GM23338 (cell line): ENCODE measurements around the gene NPPC. TPM values are rescaled to one million over a fixed set of nuclear protein-coding genes. Genes with fewer than 3 reads are reported as not detected.
A peak's percentile ranks its signal among the peaks of the same experiment; 100 is the strongest.

ENCODE experiments used
- ATAC-seq: fragments of 200-7000 bp; cut with Tn5 transposase; 3 replicates; pipeline ENCODE4 v1.9.1; 2020
- DNase-seq: peaks from one replicate; pipeline ENCODE4 v3.0.0-alpha.2; 2015; ENCODE audit warnings: low spot score
- H2AFZ ChIP-seq: fragments of 200-600 bp; sonication (generic); 2 replicates; pipeline ENCODE4 v1.8.0; 2016; ENCODE audit warnings: antibody characterized with exemption, mild to moderate bottlenecking, moderate library complexity
- H3F3A ChIP-seq: fragments of 200-600 bp; sonication (generic); replicated peaks from 2 replicates; pipeline ENCODE4 v1.8.0; 2017; ENCODE audit warnings: antibody characterized with exemption, mixed run types, low read depth
- H3K27ac ChIP-seq: fragments of 200-600 bp; sonication (generic); 2 replicates; pipeline ENCODE4 v1.6.1; 2016; ENCODE audit warnings: low read depth
- H3K27me3 ChIP-seq: fragments of 200-600 bp; sonication (generic); 2 replicates; pipeline ENCODE4 v1.8.0; 2016; ENCODE audit warnings: mild to moderate bottlenecking, mixed run types, moderate library complexity; ENCODE audit not compliant: insufficient read depth
- H3K36me3 ChIP-seq: fragments of 200-600 bp; sonication (generic); 2 replicates; pipeline ENCODE4 v1.8.0; 2016; ENCODE audit warnings: mild to moderate bottlenecking; ENCODE audit not compliant: insufficient read depth
- H3K4me1 ChIP-seq: fragments of 200-600 bp; sonication (generic); 2 replicates; pipeline ENCODE4 v1.8.0; 2016; ENCODE audit warnings: mild to moderate bottlenecking, moderate library complexity; ENCODE audit not compliant: insufficient read depth
- H3K4me2 ChIP-seq: fragments of 200-600 bp; sonication (generic); 2 replicates; pipeline ENCODE4 v1.7.1; 2017; ENCODE audit warnings: mixed run types
- H3K4me3 ChIP-seq: fragments of 200-600 bp; sonication (generic); 2 replicates; pipeline ENCODE4 v1.6.1; 2016; ENCODE audit warnings: mixed run types
- H3K79me2 ChIP-seq: fragments of 200-600 bp; sonication (generic); replicated peaks from 2 replicates; pipeline ENCODE4 v1.8.0; 2017; ENCODE audit warnings: mild to moderate bottlenecking; ENCODE audit not compliant: insufficient read depth
- H3K9me2 ChIP-seq: fragments of 200-600 bp; sonication (generic); 2 replicates; pipeline ENCODE4 v1.8.0; 2017; ENCODE audit not compliant: insufficient read depth
- H4K20me1 ChIP-seq: fragments of 200-600 bp; sonication (generic); replicated peaks from 2 replicates; pipeline ENCODE4 v1.8.0; 2017; ENCODE audit warnings: mild to moderate bottlenecking; ENCODE audit not compliant: insufficient read depth
- H3K27ac Mint-ChIP-seq: 2 replicates; pipeline ENCODE4 v1.8.0; 2020; ENCODE audit warnings: inconsistent platforms, mild to moderate bottlenecking, moderate library complexity, mixed read lengths
- H3K27me3 Mint-ChIP-seq: 3 replicates; pipeline ENCODE4 v1.8.0; 2022; ENCODE audit warnings: low read depth, mild to moderate bottlenecking, moderate library complexity, mixed read lengths, inconsistent platforms; ENCODE audit not compliant: insufficient read depth, poor library complexity
- H3K36me3 Mint-ChIP-seq: 3 replicates; pipeline ENCODE4 v1.8.0; 2021; ENCODE audit warnings: low read depth, mild to moderate bottlenecking, inconsistent platforms, moderate library complexity, mixed read lengths
- H3K4me1 Mint-ChIP-seq: 3 replicates; pipeline ENCODE4 v1.8.0; 2020; ENCODE audit warnings: mild to moderate bottlenecking, inconsistent platforms, mixed read lengths
- H3K4me3 Mint-ChIP-seq: 3 replicates; pipeline ENCODE4 v1.8.0; 2021; ENCODE audit warnings: moderate library complexity, mild to moderate bottlenecking, inconsistent platforms, mixed read lengths
- H3K9me3 Mint-ChIP-seq: 3 replicates; pipeline ENCODE4 v1.8.0; 2020; ENCODE audit warnings: moderate library complexity, mild to moderate bottlenecking, inconsistent platforms, mixed read lengths
- CREB1 ChIP-seq: fragments of 250-450 bp; sonication (Bioruptor Pico); IDR thresholded peaks from 2 replicates; pipeline ENCODE4 v1.5.0; 2020; ENCODE audit warnings: low read depth, mild to moderate bottlenecking, moderate library complexity
- ETS1 ChIP-seq: IDR thresholded peaks from 2 replicates; pipeline ENCODE4 v1.6.1; 2016; ENCODE audit warnings: antibody characterized with exemption
- EZH2 ChIP-seq: fragments of 200-600 bp; sonication (generic); IDR thresholded peaks from one replicate; pipeline ENCODE4 v1.8.0; 2017; ENCODE audit warnings: antibody characterized with exemption, mild to moderate bottlenecking, low read depth; ENCODE audit not compliant: unreplicated experiment
- EZH2phosphoT487 ChIP-seq: fragments of 200-600 bp; sonication (generic); IDR thresholded peaks from one replicate; pipeline ENCODE4 v1.8.1; 2018; ENCODE audit warnings: antibody characterized with exemption; ENCODE audit not compliant: unreplicated experiment
- JUNB ChIP-seq: IDR thresholded peaks from one replicate; pipeline ENCODE4 v1.6.1; 2016; ENCODE audit warnings: antibody characterized with exemption; ENCODE audit not compliant: unreplicated experiment
- NANOG ChIP-seq: IDR thresholded peaks from 2 replicates; pipeline ENCODE4 v1.6.1; 2016; ENCODE audit warnings: antibody characterized with exemption, borderline replicate concordance
- POLR2AphosphoS5 ChIP-seq: IDR thresholded peaks from 2 replicates; pipeline ENCODE4 v1.6.1; 2016; ENCODE audit warnings: antibody characterized with exemption, low read depth
- REST ChIP-seq: IDR thresholded peaks from one replicate; pipeline ENCODE4 v1.6.1; 2018; ENCODE audit warnings: antibody characterized with exemption; ENCODE audit not compliant: unreplicated experiment
- STAT1 ChIP-seq: IDR thresholded peaks from one replicate; pipeline ENCODE4 v1.6.1; 2016; ENCODE audit warnings: antibody characterized with exemption; ENCODE audit not compliant: unreplicated experiment
- ZNF114 ChIP-seq: fragments of 250-450 bp; sonication (Bioruptor Pico); IDR thresholded peaks from 2 replicates; pipeline ENCODE4 v1.5.0; 2020; ENCODE audit warnings: mild to moderate bottlenecking, moderate library complexity
- ZNF331 ChIP-seq: fragments of 250-450 bp; sonication (Bioruptor Pico); IDR thresholded peaks from 2 replicates; pipeline ENCODE4 v1.5.0; 2020; ENCODE audit warnings: low read depth, mild to moderate bottlenecking, moderate library complexity
- ZNF462 ChIP-seq: fragments of 250-450 bp; sonication (Bioruptor Pico); IDR thresholded peaks from 2 replicates; pipeline ENCODE4 v1.5.0; 2020; ENCODE audit warnings: mild to moderate bottlenecking, moderate library complexity
- polyA plus RNA-seq: library from polyadenylated mRNA; unstranded; fragments of >200 nt; fragmentation: Nextera tagmentation; extraction: Ambion mirVana; gene quantifications from 2 replicates; pipeline ENCODE4 v1.2.1, GENCODE V29; 2016
- total RNA-seq: library from RNA; depleted of rRNA; stranded (reverse); fragments of >200 nt; shearing (Covaris generic); gene quantifications from 2 replicates; pipeline ENCODE4 v1.2.3, GENCODE V29; 2014
- TF ChIP-seq, protein P1 (sequence below), 2 experiments: fragments of 200-600 bp in 1 of 2; sonication (generic) in 1 of 2; conservative IDR thresholded peaks; 2 replicates each; pipeline versions ENCODE4 v1.5.1 to v1.6.1; 2016 to 2017; ENCODE audit warnings: antibody characterized with exemption in 2 of 2, low read depth in 2 of 2, mild to moderate bottlenecking in 2 of 2, moderate library complexity in 1 of 2

The NPPC gene
- total and polyA plus RNA-seq, 2 experiments from 2014 or later = 2.2 to 6.3 TPM

DNA sequence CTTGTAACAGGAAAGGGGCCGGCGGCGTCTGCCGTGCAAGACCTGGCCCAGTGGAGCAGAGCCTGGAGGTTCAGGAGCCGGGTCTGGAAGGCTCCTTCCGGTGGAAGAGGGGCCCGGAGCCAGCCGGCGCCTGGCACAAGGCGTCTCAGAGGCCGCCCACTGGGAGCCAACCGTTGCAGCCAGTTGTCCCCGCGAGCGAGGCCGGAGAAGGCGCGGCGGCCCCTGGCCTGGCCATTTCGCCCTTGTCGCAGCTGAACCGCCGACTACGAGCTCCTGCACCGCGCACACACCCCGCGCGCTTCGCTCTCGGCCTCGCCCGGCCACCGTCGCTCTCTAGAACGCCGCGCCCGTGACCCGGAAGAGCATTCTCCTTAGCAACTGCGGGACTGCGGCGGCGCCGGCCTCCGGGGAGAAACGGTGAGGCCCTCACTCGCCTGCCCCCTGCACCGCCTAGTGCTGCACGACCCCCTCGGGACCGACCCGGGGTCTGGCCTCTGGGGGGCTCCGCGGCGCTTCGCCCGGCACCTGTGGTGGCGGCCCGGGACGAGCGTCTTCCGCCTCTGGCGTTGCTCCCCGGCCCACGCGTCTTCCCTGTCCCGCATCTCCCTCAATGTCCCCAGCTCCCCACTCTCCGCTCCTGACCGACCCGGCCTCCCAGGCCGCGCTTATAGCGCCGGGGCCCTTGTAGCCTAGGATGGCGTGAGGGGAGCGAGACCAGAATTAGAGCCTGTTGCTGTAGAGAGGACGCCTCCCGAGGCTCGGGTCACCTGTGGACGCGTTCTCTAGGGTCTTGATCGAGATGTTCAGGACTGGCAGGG lies 35.4 kb upstream of the NPPC start, which contains the start of gene DIS3L2:
DIS3L2 (plus strand) TSS at position 365 of the 818 bp plus-strand sequence. CDS start 53,215 bp downstream, outside the sequence.
- H3K9me3 Mint-ChIP-seq = peaks cover 5% of the 10 kb centered on the region; the same call in 2 of the 3 replicates
- ATAC-seq = peak; percentile 94
- H3K4me3 Mint-ChIP-seq = peak within 1 kb of the TSS; percentile 80
- no peaks in the 10 kb centered on the region for H3K36me3 ChIP-seq
- H3K27ac Mint-ChIP-seq = peak within 1 kb of the TSS; percentile 56
- peaks cover 26% of the 10 kb centered on the region for H3K79me2 ChIP-seq
- peaks cover 6% of the 10 kb centered on the region for H3K9me2 ChIP-seq
- peak within 1 kb of the TSS; percentile 100 for H2AFZ ChIP-seq
- peak within 1 kb of the TSS; percentile 96 for H3K4me2 ChIP-seq
- H3K27ac ChIP-seq = peak within 1 kb of the TSS; percentile 74
- no peak for TF ChIP-seq ZNF331
- peak; percentile 63; the same call in 1 of the 2 replicates for TF ChIP-seq CREB1
- TF ChIP-seq POLR2AphosphoS5 = peak; percentile 69
- no peak for TF ChIP-seq REST
- no peak for TF ChIP-seq ZNF462 (CRISPR knock-in tag)
- peak; percentile 65; the same call in 1 of the 2 replicates for TF ChIP-seq ETS1
- TF ChIP-seq EZH2phosphoT487 = no peak
- no peak for TF ChIP-seq EZH2
- TF ChIP-seq NANOG = no peak
- TF ChIP-seq, protein P1, sequence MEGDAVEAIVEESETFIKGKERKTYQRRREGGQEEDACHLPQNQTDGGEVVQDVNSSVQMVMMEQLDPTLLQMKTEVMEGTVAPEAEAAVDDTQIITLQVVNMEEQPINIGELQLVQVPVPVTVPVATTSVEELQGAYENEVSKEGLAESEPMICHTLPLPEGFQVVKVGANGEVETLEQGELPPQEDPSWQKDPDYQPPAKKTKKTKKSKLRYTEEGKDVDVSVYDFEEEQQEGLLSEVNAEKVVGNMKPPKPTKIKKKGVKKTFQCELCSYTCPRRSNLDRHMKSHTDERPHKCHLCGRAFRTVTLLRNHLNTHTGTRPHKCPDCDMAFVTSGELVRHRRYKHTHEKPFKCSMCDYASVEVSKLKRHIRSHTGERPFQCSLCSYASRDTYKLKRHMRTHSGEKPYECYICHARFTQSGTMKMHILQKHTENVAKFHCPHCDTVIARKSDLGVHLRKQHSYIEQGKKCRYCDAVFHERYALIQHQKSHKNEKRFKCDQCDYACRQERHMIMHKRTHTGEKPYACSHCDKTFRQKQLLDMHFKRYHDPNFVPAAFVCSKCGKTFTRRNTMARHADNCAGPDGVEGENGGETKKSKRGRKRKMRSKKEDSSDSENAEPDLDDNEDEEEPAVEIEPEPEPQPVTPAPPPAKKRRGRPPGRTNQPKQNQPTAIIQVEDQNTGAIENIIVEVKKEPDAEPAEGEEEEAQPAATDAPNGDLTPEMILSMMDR (conservative IDR thresholded peaks at IDR 0.05; ENCODE audit: low read depth in 2 of 2) = no peak
- TF ChIP-seq STAT1 = no peak
- no peak for TF ChIP-seq JUNB
- TF ChIP-seq ZNF114 = no peak
- DNase-seq = peak; percentile 95
- peaks cover 5% of the 10 kb centered on the region; the same call in 2 of the 3 replicates for H3K4me1 Mint-ChIP-seq
- H3K4me1 ChIP-seq = 0 out of 2 replicates have a peak, but pooled peaks cover 3% of the 10 kb centered on the region
- H3K27me3 ChIP-seq = no peaks in the 10 kb centered on the region
- peaks cover 4% of the 10 kb centered on the region; the same call in 1 of the 2 replicates for H3F3A ChIP-seq
- H3K36me3 Mint-ChIP-seq = peaks cover 2% of the 10 kb centered on the region; the same call in 2 of the 3 replicates
- H3K27me3 Mint-ChIP-seq = peaks cover 5% of the 10 kb centered on the region
- no peaks in the 10 kb centered on the region; the same call in 1 of the 2 replicates for H4K20me1 ChIP-seq
- H3K4me3 ChIP-seq = peak within 1 kb of the TSS; percentile 97
